ENCODE data around the gene OBSCN.

DNA sequence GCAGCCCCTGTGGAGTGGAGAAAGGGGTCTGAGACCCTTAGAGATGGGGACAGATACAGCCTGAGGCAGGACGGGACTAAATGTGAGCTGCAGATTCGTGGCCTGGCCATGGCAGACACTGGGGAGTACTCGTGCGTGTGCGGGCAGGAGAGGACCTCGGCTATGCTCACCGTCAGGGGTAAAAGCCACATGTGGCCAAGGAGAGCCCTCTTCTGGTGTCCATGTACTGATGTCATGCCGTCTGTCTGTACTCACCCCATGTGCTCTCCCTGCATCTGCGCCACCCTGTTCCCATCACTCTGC lies 84.7 kb downstream of the OBSCN start:
- TF ChIP-seq EZH2 (IDR thresholded peaks at IDR 0.05; ENCODE audit: insufficient read depth, poor library complexity, severe bottlenecking) = no peak
- no peak for TF ChIP-seq EZH2phosphoT487 (IDR thresholded peaks at IDR 0.05; ENCODE audit: insufficient read depth, low read depth)
